VCaP (cell line): Measurements from ENCODE around the gene NELFB.

Experiments
- H3K27ac ChIP-seq: fragments of 450-650 bp; 2 replicates; pipeline ENCODE4 v1.5.1; 2017
- TF ChIP-seq, protein P1 (sequence below): fragments of 450-650 bp; conservative IDR thresholded peaks from 2 replicates; pipeline ENCODE4 v1.5.1; 2017; ENCODE audit warnings: mild to moderate bottlenecking, moderate library complexity

NELFB gene

DNA sequence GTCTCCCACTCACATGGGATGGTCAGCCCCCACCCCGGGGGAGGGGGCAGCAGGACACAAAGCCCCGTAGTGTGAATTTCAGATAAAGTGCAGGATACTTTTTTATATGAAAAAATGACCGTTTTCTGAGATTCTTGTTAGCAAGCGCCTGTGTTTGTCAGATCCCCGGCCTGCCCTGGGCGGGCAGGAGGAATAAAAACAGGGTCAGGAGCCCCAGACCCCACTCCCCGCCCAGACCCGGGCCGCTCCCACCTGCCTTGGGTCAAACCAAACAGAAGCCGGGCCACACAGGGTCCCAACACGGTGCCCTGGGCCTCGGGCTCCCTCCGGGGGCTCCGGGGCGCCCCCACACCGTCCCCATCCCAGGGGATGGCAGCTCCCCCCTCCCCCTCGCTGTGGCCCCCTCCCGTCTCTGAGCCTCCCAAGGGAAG lies 60.5 kb downstream of the NELFB start:
- H3K27ac ChIP-seq: peak overlapping the region; percentile 31; the same call in 1 of the 2 replicates
- TF ChIP-seq, protein P1, sequence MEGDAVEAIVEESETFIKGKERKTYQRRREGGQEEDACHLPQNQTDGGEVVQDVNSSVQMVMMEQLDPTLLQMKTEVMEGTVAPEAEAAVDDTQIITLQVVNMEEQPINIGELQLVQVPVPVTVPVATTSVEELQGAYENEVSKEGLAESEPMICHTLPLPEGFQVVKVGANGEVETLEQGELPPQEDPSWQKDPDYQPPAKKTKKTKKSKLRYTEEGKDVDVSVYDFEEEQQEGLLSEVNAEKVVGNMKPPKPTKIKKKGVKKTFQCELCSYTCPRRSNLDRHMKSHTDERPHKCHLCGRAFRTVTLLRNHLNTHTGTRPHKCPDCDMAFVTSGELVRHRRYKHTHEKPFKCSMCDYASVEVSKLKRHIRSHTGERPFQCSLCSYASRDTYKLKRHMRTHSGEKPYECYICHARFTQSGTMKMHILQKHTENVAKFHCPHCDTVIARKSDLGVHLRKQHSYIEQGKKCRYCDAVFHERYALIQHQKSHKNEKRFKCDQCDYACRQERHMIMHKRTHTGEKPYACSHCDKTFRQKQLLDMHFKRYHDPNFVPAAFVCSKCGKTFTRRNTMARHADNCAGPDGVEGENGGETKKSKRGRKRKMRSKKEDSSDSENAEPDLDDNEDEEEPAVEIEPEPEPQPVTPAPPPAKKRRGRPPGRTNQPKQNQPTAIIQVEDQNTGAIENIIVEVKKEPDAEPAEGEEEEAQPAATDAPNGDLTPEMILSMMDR: no peak

DNA sequence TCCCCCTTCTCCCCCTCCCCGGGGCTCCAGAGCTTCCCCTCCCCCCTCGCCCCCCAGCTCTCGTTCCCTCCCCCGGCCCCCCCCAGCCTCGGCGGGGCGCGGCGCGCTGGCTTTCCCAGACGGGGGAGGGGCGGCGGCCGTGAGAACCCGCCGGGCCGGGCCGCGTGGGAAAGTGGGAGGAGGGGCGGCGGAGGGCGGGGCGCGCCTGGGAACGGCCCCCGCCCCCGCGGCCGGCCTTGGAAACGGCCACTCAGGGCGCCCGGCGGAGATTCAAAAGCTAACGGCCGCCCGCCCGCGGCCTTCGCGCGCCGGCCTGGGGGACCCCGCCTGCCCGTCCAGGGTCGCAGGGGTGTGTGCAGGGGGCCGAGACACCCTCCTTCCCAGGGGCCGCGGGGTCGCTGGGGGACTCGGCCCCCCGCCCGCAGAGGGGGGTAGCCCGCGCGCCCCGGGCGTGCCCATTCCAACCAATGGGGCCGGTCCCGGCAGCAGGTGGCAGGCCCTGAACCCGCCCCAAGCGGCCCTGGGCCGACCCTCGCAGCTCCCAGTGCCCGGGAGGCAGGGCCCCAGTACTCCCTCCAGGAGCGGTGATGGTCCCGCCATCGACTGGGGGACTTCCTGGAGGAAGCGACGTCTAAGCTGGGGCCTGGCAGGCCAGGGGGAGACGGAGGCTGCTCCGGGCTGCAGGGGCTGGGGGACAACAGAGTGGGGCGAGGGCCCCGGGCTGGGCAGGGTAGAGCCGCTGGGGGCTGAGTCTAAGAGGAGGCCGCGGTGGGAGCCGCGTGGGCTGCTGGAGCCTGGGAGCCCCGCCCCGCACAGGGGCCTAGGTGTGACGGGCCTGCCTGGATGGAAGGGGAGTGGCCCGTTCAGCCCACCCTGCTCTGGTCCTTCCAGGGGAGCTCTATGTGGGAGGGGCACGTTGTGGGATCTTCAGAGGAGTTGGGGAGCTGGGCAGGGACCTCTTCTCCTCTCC lies 61.2 kb downstream of the NELFB start:
- peak overlapping the region; percentile 31; the same call in 1 of the 2 replicates for H3K27ac ChIP-seq
- TF ChIP-seq, protein P1: no peak

DNA sequence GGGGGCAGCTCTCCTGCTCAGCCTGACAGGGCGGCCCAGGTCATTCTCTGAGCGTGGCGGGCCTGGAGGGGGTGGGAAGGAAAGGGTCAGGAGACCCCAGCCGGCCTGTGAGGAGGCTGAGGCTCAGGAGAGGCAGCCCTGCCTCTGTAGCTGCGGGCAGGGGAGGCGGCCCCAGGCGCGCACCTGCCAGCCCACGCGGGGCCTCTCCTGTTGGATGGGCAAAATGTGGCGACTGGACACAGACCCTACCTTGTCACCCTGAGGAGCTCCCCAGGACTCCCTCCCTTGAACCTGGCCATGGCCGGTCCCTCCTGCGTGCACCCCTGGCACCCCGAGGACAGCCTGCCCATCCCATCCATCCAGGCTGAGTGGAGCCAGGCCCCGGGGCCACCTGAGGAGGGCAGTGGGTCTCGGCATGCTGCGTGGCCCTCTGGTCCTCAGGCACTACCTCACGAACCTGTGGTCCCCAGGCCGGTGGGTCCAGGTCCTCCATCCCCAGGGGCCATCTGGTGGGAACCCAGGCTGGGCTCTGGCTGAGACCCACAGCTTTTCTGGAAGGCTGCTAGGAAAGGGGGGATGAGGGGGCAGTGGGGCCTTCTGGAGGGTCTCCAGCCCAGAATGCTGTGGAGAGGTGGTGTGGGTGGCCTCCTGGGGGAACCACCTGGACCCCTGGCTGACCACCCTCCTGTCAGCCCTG lies 62.0 kb downstream of the NELFB start:
- no peak overlapping the region; the same call in 1 of the 2 replicates for H3K27ac ChIP-seq

DNA sequence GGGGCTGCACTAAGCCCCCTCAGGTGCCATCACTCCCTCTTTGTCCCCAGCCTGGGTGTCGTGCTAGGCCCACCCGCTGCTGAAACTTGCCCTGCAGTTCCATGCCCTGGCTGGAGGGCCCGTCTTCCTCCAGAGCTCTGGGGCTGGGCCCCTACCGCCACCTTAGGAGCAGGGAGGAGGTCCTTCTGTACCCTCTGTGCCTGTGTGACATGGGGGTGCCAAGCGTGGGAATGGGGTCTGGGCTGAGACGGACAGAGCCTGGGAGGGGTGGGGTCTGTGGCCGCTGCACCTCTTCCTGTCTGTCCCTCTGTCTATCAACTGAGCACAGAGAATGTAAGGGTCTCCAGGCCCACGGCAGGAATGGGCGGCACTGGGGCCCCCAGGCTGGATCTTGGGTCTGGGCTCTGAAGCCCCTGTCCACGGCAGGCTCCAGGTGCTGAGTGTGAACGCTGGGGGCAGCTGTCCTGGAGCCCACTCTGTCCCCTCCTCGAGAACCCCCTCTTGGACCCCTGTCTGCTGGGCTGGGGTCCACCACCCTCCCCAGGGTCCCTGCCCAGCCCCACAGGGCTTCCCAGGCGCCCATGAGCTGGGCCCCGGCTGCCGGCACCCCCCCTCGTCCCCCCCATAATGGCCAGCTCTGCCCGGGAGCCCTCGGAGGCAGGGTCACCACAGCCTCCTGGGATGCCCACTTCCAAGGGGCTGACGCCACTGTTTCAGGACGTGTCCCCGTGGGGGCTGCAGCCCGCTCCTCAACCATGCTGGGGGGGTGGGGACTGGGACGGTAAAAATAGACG lies 62.8 kb downstream of the NELFB start:
- no peak overlapping the region for H3K27ac ChIP-seq
- TF ChIP-seq, protein P1: no peak

More for the DNA sequence above, 62.0 kb downstream of the NELFB start:
- TF ChIP-seq, protein P1: no peak

DNA sequence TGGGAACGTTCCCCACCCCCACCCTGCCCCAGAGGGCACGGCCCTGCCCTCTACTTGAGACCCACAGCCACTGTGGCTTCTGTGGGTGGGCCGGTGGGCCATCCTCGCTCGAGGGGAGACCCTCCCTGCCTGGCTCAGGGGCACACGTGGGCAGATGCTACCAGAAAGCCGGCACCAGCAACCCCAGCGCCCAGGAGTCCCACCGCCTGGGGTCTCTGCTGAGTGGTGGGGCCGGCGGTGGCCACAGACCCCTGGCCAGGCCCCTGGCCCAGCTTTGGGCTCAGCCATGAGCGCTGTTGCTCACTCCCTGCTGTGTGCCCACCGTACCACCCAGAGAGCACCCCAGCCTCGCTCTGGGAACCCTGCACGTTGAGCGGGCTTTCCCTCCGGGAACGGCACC lies 63.5 kb downstream of the NELFB start:
- no peak overlapping the region for H3K27ac ChIP-seq
- TF ChIP-seq, protein P1: no peak

DNA sequence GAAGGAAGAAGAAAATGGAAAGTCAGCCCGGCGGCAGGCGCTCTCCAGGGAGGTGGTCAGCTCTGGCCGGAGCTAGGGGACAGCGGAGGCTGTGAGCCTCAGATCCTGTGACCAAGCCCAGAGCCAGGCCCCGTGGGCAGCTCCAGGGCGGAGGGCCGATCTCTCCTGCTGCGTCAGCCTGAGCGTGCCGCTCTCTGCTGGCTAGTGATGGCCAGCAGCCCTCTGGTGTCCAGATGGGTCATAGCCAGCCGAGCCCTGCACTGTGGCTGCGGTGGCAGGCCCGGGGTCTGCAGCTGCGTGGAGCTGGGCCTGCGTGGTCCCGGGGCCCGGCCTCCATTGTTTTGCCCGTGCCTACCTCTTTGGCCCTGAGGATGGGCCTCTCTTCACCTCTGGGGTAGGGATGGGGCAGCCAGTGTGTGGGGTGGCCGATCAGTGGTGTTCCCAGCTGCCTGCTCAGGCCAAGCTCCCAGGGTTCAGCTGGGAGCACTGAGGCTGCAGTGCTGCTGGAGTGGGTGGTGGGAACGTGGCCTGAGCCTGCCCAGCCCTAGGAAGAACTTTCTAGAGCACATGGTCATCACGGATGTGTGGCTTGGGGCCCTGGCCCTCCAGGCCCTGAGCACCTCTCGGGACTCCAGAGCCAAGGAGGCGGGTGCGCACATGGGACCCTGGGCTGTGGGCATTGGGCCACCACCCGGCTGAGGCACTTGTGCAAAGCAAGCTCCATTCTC lies 64.0 kb downstream of the NELFB start:
- no peak overlapping the region for H3K27ac ChIP-seq
- TF ChIP-seq, protein P1: peak; percentile 56
